Posterior vena cava (tissue), 2 donors: Measurements from ENCODE around the gene SCRN1. TPM values are rescaled to one million over a fixed set of nuclear protein-coding genes. Genes with fewer than 3 reads are reported as not detected.

ENCODE experiments used
- DNase-seq: peaks from one replicate; pipeline ENCODE4 v3.0.0-alpha.2; 2020; ENCODE audit warnings: low spot score
- intact Hi-C, 2 donors: fragments of 100-400 bp; cut with DNase I; formaldehyde crosslinking; loops; one replicate each; pipeline versions ENCODE4 v1.14.1 to v1.14.2; 2022 to 2023
- total RNA-seq, 2 donors: library from RNA; stranded (reverse); fragmentation: NEBNext Ultra II Directional; extraction: Animal tissue kit (Norgen Biotek cat#: 25700); gene quantifications; one replicate each; pipeline ENCODE4 v1.2.1, GENCODE V29; 2021
- donor health status: DM: yes; HTN: yes; CAD: no.
- donor health status: DM: yes; HTN: yes; CAD: no.

The SCRN1 gene
- total RNA-seq, 2 donors from 2014 or later = 50.6 to 57.9 TPM

- intact Hi-C loops = loop anchor here in 1 of 2 donors (10.0 kb wide), 1 partner anchor 108 kb away; no protein-coding TSS in a partner anchor
- no peak for DNase-seq
Observed at GRCh38 chr7:29946428-29947186, 43.0 kb downstream of the SCRN1 start.

GRCh38 chr7:29945259-29945809 is 44.3 kb downstream of the SCRN1 start:
- no peak for DNase-seq
- intact Hi-C loops = loop anchor here in 1 of 2 donors (10.0 kb wide), 1 partner anchor 109 kb away; no protein-coding TSS in a partner anchor

GRCh38 chr7:29940199-29940598 is 49.4 kb downstream of the SCRN1 start:
- DNase-seq = no peak
- intact Hi-C loops = loop anchor here in 1 of 2 donors (10.0 kb wide), 1 partner anchor 115 kb away; no protein-coding TSS in a partner anchor

- intact Hi-C loops = no loop called here
- DNase-seq = no peak
Observed at GRCh38 chr7:29937132-29937531, 52.5 kb downstream of the SCRN1 start.

- intact Hi-C loops = no loop called here
- no peak for DNase-seq
Observed at GRCh38 chr7:29935111-29935510, 54.5 kb downstream of the SCRN1 start.

GRCh38 chr7:29929018-29929807 is 60.4 kb downstream of the SCRN1 start:
- intact Hi-C loops = no loop called here
- DNase-seq = no peak

GRCh38 chr7:29926741-29927140 is 62.9 kb downstream of the SCRN1 start:
- intact Hi-C loops = no loop called here
- no peak for DNase-seq

GRCh38 chr7:29926216-29926615 is 63.4 kb downstream of the SCRN1 start:
- intact Hi-C loops = no loop called here

GRCh38 chr7:29924684-29925083 is 64.9 kb downstream of the SCRN1 start:
- DNase-seq = no peak
- intact Hi-C loops = loop anchor here in 1 of 2 donors (5.0 kb wide), 1 partner anchor 172 kb away; no protein-coding TSS in a partner anchor

More at GRCh38 chr7:29926216-29926615, 63.4 kb downstream of the SCRN1 start:
- no peak for DNase-seq

GRCh38 chr7:29924006-29924405 is 65.6 kb downstream of the SCRN1 start:
- no peak for DNase-seq
- intact Hi-C loops = loop anchor here in 1 of 2 donors (5.0 kb wide), 1 partner anchor 172 kb away; no protein-coding TSS in a partner anchor

- DNase-seq = no peak
- intact Hi-C loops = loop anchor here in 1 of 2 donors (5.0 kb wide), 1 partner anchor 171 kb away; no protein-coding TSS in a partner anchor
Observed at GRCh38 chr7:29922921-29923700, 66.5 kb downstream of the SCRN1 start.

GRCh38 chr7:29921404-29922010 is 68.1 kb downstream of the SCRN1 start:
- intact Hi-C loops = loop anchor here in 1 of 2 donors (5.0 kb wide), 1 partner anchor 169 kb away; no protein-coding TSS in a partner anchor
- no peak for DNase-seq

GRCh38 chr7:29920491-29920890 is 69.1 kb downstream of the SCRN1 start:
- DNase-seq = no peak
- intact Hi-C loops = loop anchor here in 1 of 2 donors (5.0 kb wide), 1 partner anchor 168 kb away; no protein-coding TSS in a partner anchor

- DNase-seq = no peak
- intact Hi-C loops = loop anchor here (5.0 to 10.0 kb wide), 3 partner anchors 165 to 882 kb away; no protein-coding TSS in a partner anchor
Observed at GRCh38 chr7:29919790-29920189, 69.8 kb downstream of the SCRN1 start.

GRCh38 chr7:29918850-29919249 is 70.8 kb downstream of the SCRN1 start:
- intact Hi-C loops = loop anchor here in 1 of 2 donors (5.0 to 10.0 kb wide), 2 partner anchors 164 to 882 kb away; no protein-coding TSS in a partner anchor
- DNase-seq = no peak

GRCh38 chr7:29917641-29918040 is 72.0 kb downstream of the SCRN1 start:
- intact Hi-C loops = loop anchor here in 1 of 2 donors (5.0 to 10.0 kb wide), 2 partner anchors 163 to 880 kb away; no protein-coding TSS in a partner anchor
- DNase-seq = no peak

- intact Hi-C loops = loop anchor here in 1 of 2 donors (5.0 to 10.0 kb wide), 2 partner anchors 161 to 878 kb away; no protein-coding TSS in a partner anchor
Observed at GRCh38 chr7:29915481-29916215, 74.0 kb downstream of the SCRN1 start.

More at GRCh38 chr7:29915481-29916215, 74.0 kb downstream of the SCRN1 start:
- DNase-seq = no peak
